GM20000 (cell line): ENCODE results near the gene LHX5.

Experiments used
- DNase-seq: peaks from one replicate; pipeline ENCODE4 v3.0.0; 2012; ENCODE audit warnings: low spot score
- TF ChIP-seq, protein P1 (sequence below): IDR thresholded peaks from 2 replicates; pipeline ENCODE4 v1.5.1; 2012; ENCODE audit warnings: mild to moderate bottlenecking, control low read depth; ENCODE audit errors: extremely low read depth, missing control alignments

LHX5 gene

DNA sequence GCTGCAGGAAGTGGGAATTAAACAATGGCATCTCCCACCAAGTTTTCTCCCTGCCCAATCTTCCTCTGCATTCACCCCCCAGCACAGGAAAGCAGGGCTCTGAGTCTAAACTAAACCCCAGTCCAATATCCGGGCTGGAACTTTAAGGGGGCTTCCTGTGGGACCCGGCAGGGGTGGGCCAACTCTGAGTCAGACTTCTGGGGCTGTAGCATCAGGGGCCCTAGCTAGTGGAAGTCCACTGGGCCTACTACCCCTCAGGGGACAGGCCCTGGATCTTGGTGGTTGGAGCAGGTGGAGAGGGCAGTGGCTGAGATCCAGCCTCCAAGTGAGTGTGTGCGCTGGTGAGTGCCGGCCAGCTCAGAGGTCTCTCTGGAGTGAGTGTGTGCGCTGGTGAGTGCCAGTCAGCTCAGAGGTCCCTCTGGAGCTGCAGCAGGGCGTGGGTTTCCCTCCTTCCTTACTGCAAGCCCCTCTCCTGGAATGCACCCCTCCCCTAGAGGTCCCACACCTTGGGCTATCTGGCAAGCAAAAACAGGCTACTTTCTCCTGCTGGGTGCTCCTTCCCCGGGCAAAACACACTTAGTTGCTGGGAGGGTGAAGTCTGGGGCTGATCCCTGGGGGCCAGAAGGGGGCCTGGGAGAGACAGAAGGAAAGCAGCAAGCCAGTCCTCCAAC is 5.6 kb upstream of the LHX5 start:
- DNase-seq, result peak; percentile 41

GRCh38 chr12:113476176-113476986 is 4.7 kb upstream of the LHX5 start:
- TF ChIP-seq, protein P1, sequence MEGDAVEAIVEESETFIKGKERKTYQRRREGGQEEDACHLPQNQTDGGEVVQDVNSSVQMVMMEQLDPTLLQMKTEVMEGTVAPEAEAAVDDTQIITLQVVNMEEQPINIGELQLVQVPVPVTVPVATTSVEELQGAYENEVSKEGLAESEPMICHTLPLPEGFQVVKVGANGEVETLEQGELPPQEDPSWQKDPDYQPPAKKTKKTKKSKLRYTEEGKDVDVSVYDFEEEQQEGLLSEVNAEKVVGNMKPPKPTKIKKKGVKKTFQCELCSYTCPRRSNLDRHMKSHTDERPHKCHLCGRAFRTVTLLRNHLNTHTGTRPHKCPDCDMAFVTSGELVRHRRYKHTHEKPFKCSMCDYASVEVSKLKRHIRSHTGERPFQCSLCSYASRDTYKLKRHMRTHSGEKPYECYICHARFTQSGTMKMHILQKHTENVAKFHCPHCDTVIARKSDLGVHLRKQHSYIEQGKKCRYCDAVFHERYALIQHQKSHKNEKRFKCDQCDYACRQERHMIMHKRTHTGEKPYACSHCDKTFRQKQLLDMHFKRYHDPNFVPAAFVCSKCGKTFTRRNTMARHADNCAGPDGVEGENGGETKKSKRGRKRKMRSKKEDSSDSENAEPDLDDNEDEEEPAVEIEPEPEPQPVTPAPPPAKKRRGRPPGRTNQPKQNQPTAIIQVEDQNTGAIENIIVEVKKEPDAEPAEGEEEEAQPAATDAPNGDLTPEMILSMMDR, result no peak
- peak; percentile 30 for DNase-seq

More for the DNA sequence above, 5.6 kb upstream of the LHX5 start:
- TF ChIP-seq, protein P1, result no peak

GRCh38 chr12:113475451-113476175 is 3.9 kb upstream of the LHX5 start:
- TF ChIP-seq, protein P1, result no peak
- peak; percentile 30 for DNase-seq

- DNase-seq, result peak; percentile 27
- TF ChIP-seq, protein P1, result no peak
Measured at GRCh38 chr12:113474635-113475436, 3.2 kb upstream of the LHX5 start.

DNA sequence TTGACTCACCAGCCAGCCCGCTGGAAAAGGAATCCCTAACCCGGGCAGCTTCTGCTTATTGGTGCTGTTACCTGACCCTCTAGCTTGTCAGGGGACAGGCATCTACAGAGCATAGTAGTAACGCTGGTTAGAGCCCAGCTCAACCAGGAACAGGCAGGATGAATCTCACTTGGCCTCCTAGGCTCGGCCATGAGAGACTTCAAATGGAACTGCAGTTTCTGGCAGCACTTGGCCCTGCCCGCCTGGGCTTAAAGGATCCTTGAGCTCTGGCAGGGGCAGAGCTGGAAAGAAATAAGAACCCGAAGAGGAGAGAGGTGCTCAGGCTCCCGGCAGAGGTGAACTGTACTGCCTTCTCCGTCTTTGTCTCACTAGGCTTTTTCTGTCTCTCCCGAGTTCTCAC is 2.3 kb upstream of the LHX5 start:
- peak; percentile 33 for DNase-seq
- TF ChIP-seq, protein P1, result no peak

DNA sequence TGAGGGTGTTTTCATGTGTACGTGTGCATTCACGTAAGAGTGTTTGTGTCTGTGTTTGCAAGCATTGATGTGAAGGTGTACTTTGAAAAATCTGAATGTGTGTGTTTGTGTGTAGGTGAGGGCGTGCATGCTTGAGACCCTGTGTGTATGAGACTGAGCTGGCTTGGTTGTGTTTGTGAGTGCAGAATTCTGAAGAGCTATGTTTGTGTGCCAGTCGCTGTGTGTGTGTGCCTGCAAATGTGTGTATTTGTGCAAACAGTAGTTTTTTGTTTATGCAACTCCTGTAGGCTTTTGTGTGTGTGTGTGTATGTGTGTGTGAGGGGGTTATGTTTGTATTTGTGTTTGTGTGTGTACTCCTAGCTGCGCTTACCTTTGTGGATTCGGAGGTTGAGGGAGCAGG is 1.7 kb upstream of the LHX5 start:
- DNase-seq, result no peak
- TF ChIP-seq, protein P1, result no peak
